Fibroblast of lung (primary cell): Measurements from ENCODE around the gene RAPGEF4. TPM values are rescaled to one million over a fixed set of nuclear protein-coding genes. Genes with fewer than 3 reads are reported as not detected.
"Not testable (repeated sequence)": the region's sequence is repeated elsewhere in the genome, so short reads cannot be mapped to it uniquely, and the experiment has no call there.

ENCODE experiments used
- DNase-seq, 2 donors: peaks; one replicate each; pipeline versions ENCODE4 v3.0.0 to v3.0.0-alpha.2; 2010; ENCODE audit warnings: low read depth in 2 of 2
- H2AFZ ChIP-seq: 2 replicates; pipeline ENCODE4 v1.5.1; 2012; ENCODE audit warnings: low read length, control low read depth, inconsistent platforms
- H3K27ac ChIP-seq: 2 replicates; pipeline ENCODE4 v1.5.1; 2011; ENCODE audit warnings: low read length, control low read depth; ENCODE audit not compliant: insufficient read depth
- H3K27me3 ChIP-seq: 2 replicates; pipeline ENCODE4 v1.5.1; 2011; ENCODE audit warnings: mild to moderate bottlenecking, low read length; ENCODE audit not compliant: control insufficient read depth, insufficient read depth
- H3K36me3 ChIP-seq: 2 replicates; pipeline ENCODE4 v1.5.1; 2011; ENCODE audit warnings: low read length; ENCODE audit not compliant: control insufficient read depth, insufficient read depth
- H3K4me1 ChIP-seq: 2 replicates; pipeline ENCODE4 v1.5.1; 2011; ENCODE audit warnings: low read length; ENCODE audit not compliant: control insufficient read depth, insufficient read depth; ENCODE audit errors: extremely low read depth
- H3K4me2 ChIP-seq: 2 replicates; pipeline ENCODE4 v1.5.1; 2011; ENCODE audit warnings: low read length, control low read depth; ENCODE audit not compliant: insufficient read depth; ENCODE audit errors: extremely low read depth
- H3K4me3 ChIP-seq, 4 experiments: fragments of 200-600 bp in 1 of 4; sonication (generic) in 1 of 4; replicated peaks in 1 of 4; 2 replicates each; pipeline ENCODE4 v1.5.1; 2011 to 2016; ENCODE audit warnings: low read length in 4 of 4, low read depth in 3 of 4, mild to moderate bottlenecking in 3 of 4, control low read depth in 2 of 4, inconsistent platforms in 1 of 4, mixed read lengths in 1 of 4; ENCODE audit not compliant: insufficient read depth in 1 of 4; ENCODE audit errors: control extremely low read depth in 1 of 4
- H3K79me2 ChIP-seq: 2 replicates; pipeline ENCODE4 v1.5.1; 2012; ENCODE audit warnings: mild to moderate bottlenecking, low read length, inconsistent platforms; ENCODE audit not compliant: control insufficient read depth, insufficient read depth
- H3K9ac ChIP-seq: 2 replicates; pipeline ENCODE4 v1.5.1; 2011; ENCODE audit warnings: mild to moderate bottlenecking, low read length, control low read depth; ENCODE audit not compliant: insufficient read depth
- H3K9me3 ChIP-seq: 2 replicates; pipeline ENCODE4 v1.5.1; 2012; ENCODE audit warnings: low read depth, low read length; ENCODE audit not compliant: control insufficient read depth, insufficient read depth
- H4K20me1 ChIP-seq: 2 replicates; pipeline ENCODE4 v1.5.1; 2011; ENCODE audit warnings: low read length; ENCODE audit not compliant: control insufficient read depth, insufficient read depth; ENCODE audit errors: extremely low read depth
- EZH2 ChIP-seq: IDR thresholded peaks from 2 replicates; pipeline ENCODE4 v1.5.1; 2012; ENCODE audit warnings: low read length, control low read depth, mild to moderate bottlenecking; ENCODE audit errors: missing control alignments
- polyA plus RNA-seq, 2 donors: library from polyadenylated mRNA; depleted of rRNA in 1 of 2; stranded (reverse) in 1 of 2; unstranded in 1 of 2; fragments of >200 nt; gene quantifications; 2 replicates each; pipeline ENCODE4 v1.2.1, GENCODE V29; 2011 to 2012; ENCODE audit warnings: missing spikeins in 1 of 2
- total RNA-seq: library from RNA; depleted of rRNA; stranded (reverse); fragments of >200 nt; gene quantifications from 2 replicates; pipeline ENCODE4 v1.2.1, GENCODE V29; 2014
- TF ChIP-seq, protein P1 (sequence below), 2 donors: IDR thresholded peaks in 1 of 2; conservative IDR thresholded peaks in 1 of 2; 1 replicate in 1 of 2; 2 replicates in 1 of 2; pipeline ENCODE4 v1.5.1; 2011 to 2012; ENCODE audit warnings: low read length in 2 of 2, control low read depth in 1 of 2, inconsistent platforms in 1 of 2, low read depth in 1 of 2, mild to moderate bottlenecking in 1 of 2

The RAPGEF4 gene
- total and polyA plus RNA-seq, 2 donors (not counting 1 experiment from before 2014, with no cell fraction given) = 0.51 to 3.0 TPM

GRCh38 chr2:172790404-172790803 is 54.8 kb downstream of the RAPGEF4 start:
- Histone ChIP-seq H3K4me3 (no peak overlapping the region), H3K27me3 (no peaks in the 10 kb centered on the region), H3K27ac (no peak overlapping the region), H2AFZ (no peak overlapping the region), H4K20me1 (no peaks in the 10 kb centered on the region), H3K79me2 (no peaks in the 10 kb centered on the region), H3K36me3 (no peaks in the 10 kb centered on the region), H3K4me1 (no peaks in the 10 kb centered on the region), H3K4me2 (no peak overlapping the region), H3K9ac (no peak overlapping the region), H3K9me3 (no peaks in the 10 kb centered on the region)
- TF ChIP-seq EZH2 = no peak
- TF ChIP-seq, protein P1, sequence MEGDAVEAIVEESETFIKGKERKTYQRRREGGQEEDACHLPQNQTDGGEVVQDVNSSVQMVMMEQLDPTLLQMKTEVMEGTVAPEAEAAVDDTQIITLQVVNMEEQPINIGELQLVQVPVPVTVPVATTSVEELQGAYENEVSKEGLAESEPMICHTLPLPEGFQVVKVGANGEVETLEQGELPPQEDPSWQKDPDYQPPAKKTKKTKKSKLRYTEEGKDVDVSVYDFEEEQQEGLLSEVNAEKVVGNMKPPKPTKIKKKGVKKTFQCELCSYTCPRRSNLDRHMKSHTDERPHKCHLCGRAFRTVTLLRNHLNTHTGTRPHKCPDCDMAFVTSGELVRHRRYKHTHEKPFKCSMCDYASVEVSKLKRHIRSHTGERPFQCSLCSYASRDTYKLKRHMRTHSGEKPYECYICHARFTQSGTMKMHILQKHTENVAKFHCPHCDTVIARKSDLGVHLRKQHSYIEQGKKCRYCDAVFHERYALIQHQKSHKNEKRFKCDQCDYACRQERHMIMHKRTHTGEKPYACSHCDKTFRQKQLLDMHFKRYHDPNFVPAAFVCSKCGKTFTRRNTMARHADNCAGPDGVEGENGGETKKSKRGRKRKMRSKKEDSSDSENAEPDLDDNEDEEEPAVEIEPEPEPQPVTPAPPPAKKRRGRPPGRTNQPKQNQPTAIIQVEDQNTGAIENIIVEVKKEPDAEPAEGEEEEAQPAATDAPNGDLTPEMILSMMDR (conservative IDR thresholded peaks at IDR 0.05 in 1 of 2, IDR thresholded peaks at IDR 0.05 in 1 of 2; ENCODE audit: low read depth in 1 of 2, low read length in 2 of 2) = no peak
- no peak for DNase-seq

DNA sequence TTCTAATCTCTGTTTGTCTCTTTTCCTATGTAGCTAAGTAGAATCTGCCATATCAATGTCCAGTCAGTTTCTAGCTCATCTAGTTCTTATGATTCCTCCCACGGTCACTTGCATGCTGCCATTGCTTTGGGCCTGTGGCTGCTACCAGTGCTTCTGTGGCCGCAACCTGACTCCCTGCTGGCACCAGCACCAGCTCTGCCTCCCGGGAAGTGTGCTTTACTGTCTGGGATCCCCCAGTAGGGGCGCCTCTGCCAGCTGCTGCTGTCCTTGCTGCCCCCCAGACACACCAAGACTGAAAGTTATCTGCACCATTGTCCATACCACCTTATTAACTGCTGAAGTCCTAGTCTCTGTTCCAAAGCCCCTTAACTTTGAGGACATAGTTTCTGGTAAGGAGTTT is 56.3 kb downstream of the RAPGEF4 start:
- no peak overlapping the region for H3K27ac ChIP-seq
- H3K4me2 ChIP-seq = no peak overlapping the region
- H3K36me3 ChIP-seq = no peaks in the 10 kb centered on the region
- H3K9ac ChIP-seq = no peak overlapping the region
- no peak overlapping the region for H3K4me3 ChIP-seq
- DNase-seq = no peak
- no peaks in the 10 kb centered on the region for H4K20me1 ChIP-seq
- H3K79me2 ChIP-seq = no peaks in the 10 kb centered on the region
- no peak overlapping the region for H2AFZ ChIP-seq
- no peaks in the 10 kb centered on the region for H3K4me1 ChIP-seq
- no peaks in the 10 kb centered on the region for H3K27me3 ChIP-seq
- no peaks in the 10 kb centered on the region for H3K9me3 ChIP-seq
- TF ChIP-seq, protein P1 (conservative IDR thresholded peaks at IDR 0.05 in 1 of 2, IDR thresholded peaks at IDR 0.05 in 1 of 2; ENCODE audit: low read depth in 1 of 2, low read length in 2 of 2) = no peak
- TF ChIP-seq EZH2 = no peak

DNA sequence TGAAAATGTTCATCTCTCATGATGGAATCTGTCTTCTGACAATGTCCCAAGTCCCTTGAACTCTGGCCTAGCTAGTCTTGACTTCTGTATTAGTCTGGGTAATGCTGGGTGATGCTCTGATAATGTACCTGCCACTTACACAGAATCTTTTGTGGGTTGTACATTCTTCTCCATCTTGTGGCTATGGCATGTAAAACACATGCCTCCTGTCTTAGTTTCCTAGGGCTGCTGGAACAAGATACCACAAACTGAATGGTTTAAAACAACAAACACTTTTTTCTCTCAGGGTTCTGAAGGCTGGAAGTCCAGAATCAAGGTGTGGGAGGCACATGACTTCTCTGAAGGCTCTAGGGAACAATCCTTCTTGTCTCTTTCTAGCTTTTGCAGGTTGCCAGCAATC is 57.1 kb downstream of the RAPGEF4 start:
- H3K4me1 ChIP-seq = no peaks in the 10 kb centered on the region
- TF ChIP-seq EZH2 = no peak
- TF ChIP-seq, protein P1 (conservative IDR thresholded peaks at IDR 0.05 in 1 of 2, IDR thresholded peaks at IDR 0.05 in 1 of 2; ENCODE audit: low read depth in 1 of 2, low read length in 2 of 2) = no peak
- DNase-seq = peak; percentile 17 to 76
- H3K4me3 ChIP-seq = no peak overlapping the region
- H3K79me2 ChIP-seq = no peaks in the 10 kb centered on the region
- H3K36me3 ChIP-seq = no peaks in the 10 kb centered on the region
- no peaks in the 10 kb centered on the region for H4K20me1 ChIP-seq
- no peak overlapping the region for H3K9ac ChIP-seq
- H2AFZ ChIP-seq = no peak overlapping the region
- H3K9me3 ChIP-seq = no peaks in the 10 kb centered on the region
- no peak overlapping the region for H3K27ac ChIP-seq
- H3K27me3 ChIP-seq = no peaks in the 10 kb centered on the region
- no peak overlapping the region for H3K4me2 ChIP-seq

- H3K36me3 ChIP-seq, H3K4me2 ChIP-seq, H4K20me1 ChIP-seq: not testable (repeated sequence)
These were observed 67.7 kb downstream of the RAPGEF4 start for GRCh38 chr2:172803308-172803707.

More at GRCh38 chr2:172803308-172803707, 67.7 kb downstream of the RAPGEF4 start:
- not testable (repeated sequence) for H2AFZ ChIP-seq, H3K9me3 ChIP-seq, H3K27ac ChIP-seq, H3K79me2 ChIP-seq, DNase-seq, H3K4me1 ChIP-seq, H3K9ac ChIP-seq, H3K27me3 ChIP-seq, H3K4me3 ChIP-seq
